Stimulated activated CD8-positive, alpha-beta memory T cell treated with anti-CD3 and anti-CD28 coated beads, Interleukin-4, amount 100 ng/mL, for 48 hours (primary cell): ENCODE results near the gene PTHLH.

Source experiments
- DNase-seq: peaks from one replicate; pipeline ENCODE4 v3.0.0-alpha.2; 2020

PTHLH gene

DNA sequence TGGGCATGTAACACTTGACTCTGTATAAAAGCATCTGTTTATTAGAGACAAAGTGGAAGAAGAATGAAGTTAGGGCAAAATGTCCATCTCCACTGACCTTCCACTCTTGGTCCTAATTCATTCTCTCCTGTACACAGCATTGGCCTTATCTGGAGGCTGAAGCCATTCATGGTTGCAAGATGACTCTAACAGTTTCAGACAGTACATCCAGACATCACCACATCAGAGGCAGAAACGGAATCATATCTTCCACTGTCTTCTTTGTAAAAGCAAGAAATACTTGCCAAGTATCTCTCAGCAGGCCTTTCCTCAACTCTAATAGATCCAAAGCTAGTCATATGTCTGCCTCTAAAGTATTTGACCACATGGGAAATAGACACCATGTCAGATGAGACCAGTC is 41.1 kb downstream of the PTHLH start:
- DNase-seq, result no peak

GRCh38 chr12:27927347-27927746 is 45.2 kb downstream of the PTHLH start:
- DNase-seq, result no peak

GRCh38 chr12:27924350-27925135 is 48.0 kb downstream of the PTHLH start:
- DNase-seq, result no peak

DNA sequence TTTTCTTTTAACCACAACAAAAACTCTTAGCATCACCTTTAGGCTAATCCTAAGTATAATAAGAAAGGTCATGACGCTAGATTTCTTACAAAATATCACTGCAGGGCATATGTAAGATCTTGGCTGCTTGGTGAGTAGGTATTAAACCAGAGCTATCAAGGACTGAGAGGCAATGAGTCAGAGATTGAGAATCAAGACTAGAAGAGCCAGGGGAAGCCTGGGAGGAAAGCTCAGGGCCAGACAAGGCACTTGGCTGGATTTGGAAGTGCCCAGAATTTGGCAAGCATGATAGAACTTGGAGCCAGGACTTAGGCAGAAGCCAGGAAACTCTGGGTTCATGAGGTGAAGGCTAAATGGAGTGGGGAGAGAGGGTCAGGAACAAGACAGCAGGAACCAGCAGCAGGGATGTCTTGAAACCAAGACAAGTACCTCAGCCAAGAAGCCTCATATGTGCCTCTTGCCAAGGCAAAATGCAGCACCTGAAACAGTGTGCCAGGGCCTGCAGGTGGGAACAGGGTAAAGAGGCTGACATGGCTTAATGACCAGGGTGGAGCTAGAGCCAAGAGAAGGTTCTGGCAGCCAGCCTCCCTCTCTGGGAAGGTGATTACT is 49.9 kb downstream of the PTHLH start:
- no peak for DNase-seq

GRCh38 chr12:27919671-27920235 is 52.8 kb downstream of the PTHLH start:
- no peak for DNase-seq

DNA sequence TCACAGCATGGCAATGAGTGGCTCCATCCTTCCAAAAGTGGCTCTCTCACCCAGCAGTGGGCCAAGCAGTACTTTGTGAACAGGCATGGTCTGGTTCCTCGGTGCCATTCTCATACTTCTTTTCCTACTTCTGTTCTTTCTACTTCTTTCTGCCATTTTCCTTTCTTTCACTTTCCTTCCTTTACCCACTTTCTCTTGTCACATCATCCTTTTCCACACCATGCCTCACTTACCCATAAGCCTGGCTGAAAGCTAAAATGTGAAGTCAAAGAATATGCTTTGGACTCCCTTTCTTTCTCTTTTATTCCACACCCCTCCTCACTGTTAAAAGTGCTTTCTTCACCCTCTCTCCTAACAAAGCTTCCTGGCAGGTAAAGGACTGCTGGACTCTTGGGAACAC is 57.0 kb downstream of the PTHLH start:
- DNase-seq, result no peak

GRCh38 chr12:27915021-27915420 is 57.5 kb downstream of the PTHLH start:
- no peak for DNase-seq

- DNase-seq, result no peak
Observed at GRCh38 chr12:27913999-27914614, 58.4 kb downstream of the PTHLH start.

- no peak for DNase-seq
Observed at GRCh38 chr12:27911397-27911796, 61.1 kb downstream of the PTHLH start.
